Upper lobe of right lung (tissue), 1 donor: Measurements from ENCODE around the gene TEX264. TPM values are rescaled to one million over a fixed set of nuclear protein-coding genes. Genes with fewer than 3 reads are reported as not detected.
A peak's percentile ranks its signal among the peaks of the same experiment; 100 is the strongest.

Experiments
- ATAC-seq: fragments of 200-7000 bp; cut with Tn5 transposase; one replicate; pipeline ENCODE4 v1.9.1; 2020; ENCODE audit warnings: mild to moderate bottlenecking, moderate library complexity
- DNase-seq: peaks from one replicate; pipeline ENCODE4 v3.0.0-alpha.2; 2020
- H3K27ac ChIP-seq: fragments of 200-600 bp; one replicate; pipeline ENCODE4 v1.8.0; 2022
- H3K27me3 ChIP-seq: fragments of 200-600 bp; one replicate; pipeline ENCODE4 v1.8.0; 2022; ENCODE audit warnings: mild to moderate bottlenecking
- H3K36me3 ChIP-seq: fragments of 200-600 bp; one replicate; pipeline ENCODE4 v1.8.0; 2022
- H3K4me1 ChIP-seq: fragments of 200-600 bp; one replicate; pipeline ENCODE4 v1.8.0; 2022
- H3K4me3 ChIP-seq: fragments of 200-600 bp; one replicate; pipeline ENCODE4 v1.8.0; 2022; ENCODE audit warnings: mild to moderate bottlenecking
- H3K9me3 ChIP-seq: fragments of 200-600 bp; one replicate; pipeline ENCODE4 v1.8.0; 2022
- CTCF ChIP-seq: fragments of 200-600 bp; IDR thresholded peaks from one replicate; pipeline ENCODE4 v1.8.0; 2022; ENCODE audit warnings: antibody characterized with exemption
- intact Hi-C: fragments of 100-400 bp; cut with DNase I; formaldehyde crosslinking; loops from one replicate; pipeline ENCODE4 v1.11.0; 2022
- total RNA-seq: library from RNA; stranded (reverse); fragmentation: NEBNext Ultra II Directional; extraction: Animal tissue kit (Norgen Biotek cat#: 25700); gene quantifications from one replicate; pipeline ENCODE4 v1.2.1, GENCODE V29; 2021
- donor health status: DM: no; HTN: yes; CAD: no; lungs with severe emphysema.

The TEX264 gene
- total RNA-seq, 1 donor from 2014 or later, result 51.0 TPM

GRCh38 chr3:51715231-51715976 is 44.4 kb downstream of the TEX264 start:
- no peak overlapping the region for H3K27ac ChIP-seq
- ATAC-seq (no peak), DNase-seq (peak; percentile 60)
- no peak overlapping the region for H3K4me3 ChIP-seq
- H3K36me3 ChIP-seq, result no peaks in the 10 kb centered on the region
- intact Hi-C loops, result no loop called here
- H3K4me1 ChIP-seq, result no peaks in the 10 kb centered on the region
- H3K9me3 ChIP-seq, result no peaks in the 10 kb centered on the region
- TF ChIP-seq CTCF, result no peak
- H3K27me3 ChIP-seq, result no peaks in the 10 kb centered on the region

GRCh38 chr3:51715977-51716294 is 44.9 kb downstream of the TEX264 start:
- TF ChIP-seq CTCF, result no peak
- ATAC-seq, result no peak
- intact Hi-C loops, result no loop called here

GRCh38 chr3:51716805-51717204 is 45.8 kb downstream of the TEX264 start:
- Histone ChIP-seq H3K27ac (no peak overlapping the region), H3K36me3 (no peaks in the 10 kb centered on the region), H3K4me1 (no peaks in the 10 kb centered on the region), H3K27me3 (no peaks in the 10 kb centered on the region), H3K9me3 (no peaks in the 10 kb centered on the region), H3K4me3 (no peak overlapping the region)
- ATAC-seq, result no peak
- TF ChIP-seq CTCF, result no peak
- intact Hi-C loops, result no loop called here
- no peak for DNase-seq

More at GRCh38 chr3:51715977-51716294, 44.9 kb downstream of the TEX264 start:
- DNase-seq, result no peak
- Histone ChIP-seq H3K9me3 (no peaks in the 10 kb centered on the region), H3K27ac (no peak overlapping the region), H3K27me3 (no peaks in the 10 kb centered on the region), H3K4me1 (no peaks in the 10 kb centered on the region), H3K36me3 (no peaks in the 10 kb centered on the region), H3K4me3 (no peak overlapping the region)

GRCh38 chr3:51717446-51717845 is 46.4 kb downstream of the TEX264 start:
- no peak for TF ChIP-seq CTCF
- Histone ChIP-seq H3K36me3 (no peaks in the 10 kb centered on the region), H3K27me3 (no peaks in the 10 kb centered on the region), H3K4me3 (no peak overlapping the region), H3K4me1 (no peaks in the 10 kb centered on the region), H3K9me3 (no peaks in the 10 kb centered on the region), H3K27ac (no peak overlapping the region)
- intact Hi-C loops, result no loop called here
- no peak for ATAC-seq
- DNase-seq, result no peak

GRCh38 chr3:51717947-51718346 is 46.9 kb downstream of the TEX264 start:
- no peak for DNase-seq
- Histone ChIP-seq H3K36me3 (no peaks in the 10 kb centered on the region), H3K27ac (no peak overlapping the region), H3K4me3 (no peak overlapping the region), H3K27me3 (no peaks in the 10 kb centered on the region), H3K4me1 (no peaks in the 10 kb centered on the region), H3K9me3 (no peaks in the 10 kb centered on the region)
- no peak for ATAC-seq
- TF ChIP-seq CTCF, result no peak
- intact Hi-C loops, result no loop called here
